Liver (tissue), 9 donors: ENCODE results near the gene PGA5. TPM values are rescaled to one million over a fixed set of nuclear protein-coding genes. Genes with fewer than 3 reads are reported as not detected.

Experiments used
- DNase-seq: peaks from one replicate; pipeline ENCODE4 v3.0.0-alpha.2; 2017; ENCODE audit warnings: low spot score
- H3K27ac ChIP-seq, 2 donors: one replicate each; pipeline ENCODE4 v1.7.0; 2013; ENCODE audit warnings: inconsistent platforms in 2 of 2, low read length in 2 of 2, control low read depth in 1 of 2, low read depth in 1 of 2, mild to moderate bottlenecking in 1 of 2
- H3K27me3 ChIP-seq, 4 donors: one replicate each; pipeline versions ENCODE4 v1.6.1 to v1.7.0; 2013; ENCODE audit warnings: low read length in 3 of 4, inconsistent platforms in 1 of 4, mild to moderate bottlenecking in 1 of 4, moderate library complexity in 1 of 4; ENCODE audit not compliant: control insufficient read depth in 4 of 4, insufficient read depth in 4 of 4
- H3K36me3 ChIP-seq, 4 donors: one replicate each; pipeline versions ENCODE4 v1.6.1 to v1.7.0; 2013; ENCODE audit warnings: low read length in 3 of 4, mild to moderate bottlenecking in 3 of 4, low read depth in 1 of 4, moderate library complexity in 1 of 4; ENCODE audit not compliant: control insufficient read depth in 4 of 4, insufficient read depth in 3 of 4
- H3K4me1 ChIP-seq, 4 donors: one replicate each; pipeline versions ENCODE4 v1.6.1 to v1.7.0; 2013; ENCODE audit warnings: low read length in 3 of 4, mild to moderate bottlenecking in 3 of 4, moderate library complexity in 1 of 4; ENCODE audit not compliant: control insufficient read depth in 4 of 4, insufficient read depth in 4 of 4
- H3K4me3 ChIP-seq, 3 donors: one replicate each; pipeline versions ENCODE4 v1.6.1 to v1.7.0; 2013; ENCODE audit warnings: low read length in 3 of 3, control low read depth in 1 of 3, low read depth in 1 of 3, mild to moderate bottlenecking in 1 of 3
- H3K9ac ChIP-seq, 2 donors: one replicate each; pipeline ENCODE4 v1.7.0; 2013; ENCODE audit warnings: low read length in 2 of 2, mild to moderate bottlenecking in 2 of 2, moderate library complexity in 2 of 2, control low read depth in 1 of 2, low read depth in 1 of 2
- H3K9me3 ChIP-seq, 4 donors: one replicate each; pipeline versions ENCODE4 v1.6.1 to v1.7.0; 2013; ENCODE audit warnings: low read length in 3 of 4; ENCODE audit not compliant: control insufficient read depth in 4 of 4
- EGR1 ChIP-seq, 2 donors: IDR thresholded peaks; 2 replicates each; pipeline ENCODE4 v1.6.1; 2016 to 2018; ENCODE audit warnings: antibody characterized with exemption in 2 of 2, low read depth in 2 of 2
- FOXA1 ChIP-seq: IDR thresholded peaks from 2 replicates; pipeline ENCODE4 v1.6.1; 2016; ENCODE audit warnings: antibody characterized with exemption
- HNF4G ChIP-seq: IDR thresholded peaks from 2 replicates; pipeline ENCODE4 v1.6.1; 2016; ENCODE audit warnings: antibody characterized with exemption
- JUND ChIP-seq, 2 donors: IDR thresholded peaks; 2 replicates each; pipeline ENCODE4 v1.6.1; 2016; ENCODE audit warnings: antibody characterized with exemption in 2 of 2
- NR2F2 ChIP-seq: IDR thresholded peaks from 2 replicates; pipeline ENCODE4 v1.6.1; 2016; ENCODE audit warnings: antibody characterized with exemption
- RXRA ChIP-seq, 2 donors: IDR thresholded peaks; 2 replicates each; pipeline ENCODE4 v1.6.1; 2017 to 2018; ENCODE audit warnings: antibody characterized with exemption in 2 of 2, mild to moderate bottlenecking in 1 of 2
- SP1 ChIP-seq: IDR thresholded peaks from 2 replicates; pipeline ENCODE4 v1.6.1; 2018; ENCODE audit warnings: antibody characterized with exemption, mild to moderate bottlenecking
- ZBTB33 ChIP-seq: IDR thresholded peaks from 2 replicates; pipeline ENCODE4 v1.6.1; 2016; ENCODE audit warnings: antibody characterized with exemption
- WGBS: extraction: QIAGEN DNeasy Blood & Tissue Kit; methylation state at CpG from one replicate; pipeline ENCODE4 v1.1.7; 2013; 5-methylcytosine and 5-hydroxymethylcytosine counted together
- polyA plus RNA-seq, 2 donors: library from polyadenylated mRNA; stranded (reverse) in 1 of 2; unstranded in 1 of 2; fragments of 200-250 nt in 1 of 2; fragments of >200 nt in 1 of 2; fragmentation: Nextera tagmentation in 1 of 2; extraction: Ambion mirVana in 1 of 2; gene quantifications; one replicate each; pipeline versions ENCODE4 v1.2.1 to v1.2.3, GENCODE V29; 2013 to 2015
- total RNA-seq, 2 donors: library from RNA; depleted of rRNA; stranded (reverse); fragments of >200 nt; gene quantifications; one replicate each; pipeline ENCODE4 v1.2.3, GENCODE V29; 2014
- TF ChIP-seq, protein P1 (sequence below): IDR thresholded peaks from 2 replicates; pipeline ENCODE4 v1.6.1; 2016; ENCODE audit warnings: antibody characterized with exemption, mild to moderate bottlenecking
- donor health status: healthy.
- donor health status: healthy.
- donor health status: healthy.
- donor health status: healthy.
- donor health status: healthy.

The PGA5 gene
- total and polyA plus RNA-seq, 4 donors, result 0.31 to 1.7 (median 0.40) TPM; not detected in 1

DNA sequence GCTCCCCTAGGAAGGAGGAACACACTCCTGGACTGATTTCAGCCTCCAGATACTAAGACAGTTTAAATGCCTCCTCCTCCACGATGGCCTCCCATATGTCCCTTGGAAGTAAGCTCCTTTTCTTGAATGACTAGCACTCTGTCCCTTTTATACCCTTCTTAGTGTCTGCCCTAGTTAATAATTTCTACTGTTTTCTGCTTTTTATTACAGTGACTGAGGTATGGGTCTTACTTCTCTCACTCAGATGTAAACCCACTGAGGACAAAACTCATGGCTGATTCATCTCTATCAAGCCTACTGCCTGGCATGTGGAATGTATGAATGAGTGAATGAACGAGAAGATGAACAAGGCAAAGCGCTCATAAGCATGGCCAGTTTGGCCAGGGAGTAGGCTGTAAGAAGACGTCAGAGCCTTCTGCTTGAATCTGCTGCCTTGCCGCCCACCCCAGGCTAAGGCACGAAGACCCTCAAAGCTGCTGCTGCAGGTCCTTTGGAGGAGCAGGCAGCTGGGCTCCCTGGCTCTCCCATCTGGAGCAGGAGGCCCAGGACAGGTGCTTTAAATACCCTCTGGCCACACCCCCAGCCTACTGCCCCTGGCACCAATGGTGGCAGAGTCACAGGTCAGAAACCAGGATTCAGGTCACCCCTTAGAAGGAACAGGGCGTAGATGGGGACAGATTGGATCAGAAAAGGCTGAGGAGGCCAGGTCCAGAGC lies 45.8 kb upstream of the PGA5 start:
- 74% methylated on average over 7 of the region's 7 CpGs for WGBS
- TF ChIP-seq EGR1 (IDR thresholded peaks at IDR 0.05; ENCODE audit: low read depth in 2 of 2) (no peak), ZBTB33 (no peak), HNF4G (no peak)
- Histone ChIP-seq H3K27me3 (no peaks in the 10 kb centered on the region), H3K9me3 (no peaks in the 10 kb centered on the region), H3K4me3 (no peak overlapping the region), H3K36me3 (no peaks in the 10 kb centered on the region), H3K4me1 (no peaks in the 10 kb centered on the region), H3K27ac (no peak overlapping the region), H3K9ac (no peak overlapping the region)
- no peak for DNase-seq

DNA sequence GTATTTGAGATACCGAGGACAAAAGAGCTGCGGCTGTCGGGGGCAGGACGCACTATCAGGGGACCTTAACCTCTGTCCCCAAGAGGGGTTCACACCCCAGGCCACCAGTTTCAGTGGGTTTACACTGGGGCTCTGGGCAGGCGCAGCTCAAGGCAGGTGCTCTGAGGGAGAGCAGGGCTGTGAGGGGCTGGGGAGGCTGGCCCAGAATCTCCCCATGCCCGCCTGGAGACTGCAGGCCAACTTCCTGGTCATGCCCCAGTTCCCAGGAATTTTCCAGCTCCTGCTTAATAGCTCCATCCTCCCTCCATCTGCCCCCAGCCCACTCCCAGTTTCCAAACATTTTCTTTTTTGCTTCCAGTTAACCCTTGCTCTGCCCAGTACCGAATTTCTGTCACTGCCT lies 45.3 kb upstream of the PGA5 start:
- Histone ChIP-seq H3K9ac (no peak overlapping the region), H3K9me3 (no peaks in the 10 kb centered on the region), H3K27me3 (no peaks in the 10 kb centered on the region), H3K4me1 (no peaks in the 10 kb centered on the region), H3K4me3 (no peak overlapping the region), H3K36me3 (no peaks in the 10 kb centered on the region), H3K27ac (no peak overlapping the region)
- no peak for DNase-seq
- 80% methylated on average over 7 of the region's 7 CpGs for WGBS
- TF ChIP-seq SP1, result no peak
- TF ChIP-seq NR2F2, result no peak

GRCh38 chr11:61198361-61198760 lies 42.6 kb upstream of the PGA5 start:
- no peak for DNase-seq
- no peaks in the 10 kb centered on the region for H3K27me3 ChIP-seq
- no peak overlapping the region for H3K27ac ChIP-seq
- no peak overlapping the region for H3K9ac ChIP-seq
- no peaks in the 10 kb centered on the region for H3K36me3 ChIP-seq
- TF ChIP-seq ZBTB33, result no peak
- TF ChIP-seq, protein P1, sequence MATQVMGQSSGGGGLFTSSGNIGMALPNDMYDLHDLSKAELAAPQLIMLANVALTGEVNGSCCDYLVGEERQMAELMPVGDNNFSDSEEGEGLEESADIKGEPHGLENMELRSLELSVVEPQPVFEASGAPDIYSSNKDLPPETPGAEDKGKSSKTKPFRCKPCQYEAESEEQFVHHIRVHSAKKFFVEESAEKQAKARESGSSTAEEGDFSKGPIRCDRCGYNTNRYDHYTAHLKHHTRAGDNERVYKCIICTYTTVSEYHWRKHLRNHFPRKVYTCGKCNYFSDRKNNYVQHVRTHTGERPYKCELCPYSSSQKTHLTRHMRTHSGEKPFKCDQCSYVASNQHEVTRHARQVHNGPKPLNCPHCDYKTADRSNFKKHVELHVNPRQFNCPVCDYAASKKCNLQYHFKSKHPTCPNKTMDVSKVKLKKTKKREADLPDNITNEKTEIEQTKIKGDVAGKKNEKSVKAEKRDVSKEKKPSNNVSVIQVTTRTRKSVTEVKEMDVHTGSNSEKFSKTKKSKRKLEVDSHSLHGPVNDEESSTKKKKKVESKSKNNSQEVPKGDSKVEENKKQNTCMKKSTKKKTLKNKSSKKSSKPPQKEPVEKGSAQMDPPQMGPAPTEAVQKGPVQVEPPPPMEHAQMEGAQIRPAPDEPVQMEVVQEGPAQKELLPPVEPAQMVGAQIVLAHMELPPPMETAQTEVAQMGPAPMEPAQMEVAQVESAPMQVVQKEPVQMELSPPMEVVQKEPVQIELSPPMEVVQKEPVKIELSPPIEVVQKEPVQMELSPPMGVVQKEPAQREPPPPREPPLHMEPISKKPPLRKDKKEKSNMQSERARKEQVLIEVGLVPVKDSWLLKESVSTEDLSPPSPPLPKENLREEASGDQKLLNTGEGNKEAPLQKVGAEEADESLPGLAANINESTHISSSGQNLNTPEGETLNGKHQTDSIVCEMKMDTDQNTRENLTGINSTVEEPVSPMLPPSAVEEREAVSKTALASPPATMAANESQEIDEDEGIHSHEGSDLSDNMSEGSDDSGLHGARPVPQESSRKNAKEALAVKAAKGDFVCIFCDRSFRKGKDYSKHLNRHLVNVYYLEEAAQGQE, result no peak
- no peak for TF ChIP-seq EGR1 (IDR thresholded peaks at IDR 0.05; ENCODE audit: low read depth in 2 of 2)
- no peak for TF ChIP-seq JUND (IDR thresholded peaks at IDR 0.05)
- TF ChIP-seq HNF4G, result no peak
- TF ChIP-seq FOXA1, result no peak
- no peak for TF ChIP-seq RXRA (IDR thresholded peaks at IDR 0.05)
- H3K4me3 ChIP-seq, result no peak overlapping the region
- no peaks in the 10 kb centered on the region for H3K4me1 ChIP-seq
- WGBS, result 72% methylated on average over 6 of the region's 6 CpGs
- H3K9me3 ChIP-seq, result no peaks in the 10 kb centered on the region
